ENCODE data around the gene KCTD1.

DNA sequence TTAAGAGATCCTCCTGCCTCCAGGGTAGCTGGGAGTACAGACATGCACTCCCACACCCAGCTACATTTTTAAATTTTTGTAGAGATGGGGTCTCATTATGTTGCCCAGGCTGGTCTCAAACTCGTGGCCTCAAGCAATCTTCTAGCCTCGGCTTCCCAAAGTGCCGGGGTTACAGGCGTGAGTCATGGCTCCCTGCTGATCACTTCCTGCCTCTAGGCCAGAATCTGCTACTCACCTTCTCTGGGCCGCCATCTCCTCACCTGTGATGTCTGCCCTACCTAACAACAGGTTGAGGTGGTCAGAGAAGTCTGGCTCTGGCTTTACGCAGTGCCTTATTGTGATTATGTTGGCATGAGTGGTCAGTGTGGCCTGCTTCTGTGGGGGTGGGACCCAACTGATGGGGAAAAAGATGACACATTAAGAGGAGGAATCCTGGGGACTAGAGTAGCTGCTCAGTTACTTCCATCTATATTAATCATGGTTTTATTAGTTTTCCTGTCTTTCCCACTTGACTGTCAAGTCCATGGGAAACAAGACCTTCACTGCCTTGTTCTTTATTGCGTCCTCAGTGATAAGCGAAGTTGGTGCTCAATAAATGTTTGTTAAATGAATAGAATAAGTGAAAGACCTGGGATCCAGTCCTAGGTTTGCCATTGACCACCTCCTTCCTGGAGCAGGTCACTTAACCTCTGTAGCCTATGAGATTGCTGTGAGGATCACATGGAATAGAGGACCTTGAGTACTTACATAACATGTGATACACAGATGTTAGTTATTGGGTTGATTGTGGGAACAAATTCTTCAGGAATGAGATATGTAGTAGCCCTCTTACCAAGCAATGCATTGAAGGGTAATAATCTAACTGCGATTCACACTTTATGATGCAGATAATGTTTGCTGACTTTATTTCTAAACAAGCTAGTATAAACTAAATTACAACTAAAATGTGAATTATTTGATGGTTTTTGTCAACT is 15.7 kb downstream of the KCTD1 start:
- TF ChIP-seq, protein P1, sequence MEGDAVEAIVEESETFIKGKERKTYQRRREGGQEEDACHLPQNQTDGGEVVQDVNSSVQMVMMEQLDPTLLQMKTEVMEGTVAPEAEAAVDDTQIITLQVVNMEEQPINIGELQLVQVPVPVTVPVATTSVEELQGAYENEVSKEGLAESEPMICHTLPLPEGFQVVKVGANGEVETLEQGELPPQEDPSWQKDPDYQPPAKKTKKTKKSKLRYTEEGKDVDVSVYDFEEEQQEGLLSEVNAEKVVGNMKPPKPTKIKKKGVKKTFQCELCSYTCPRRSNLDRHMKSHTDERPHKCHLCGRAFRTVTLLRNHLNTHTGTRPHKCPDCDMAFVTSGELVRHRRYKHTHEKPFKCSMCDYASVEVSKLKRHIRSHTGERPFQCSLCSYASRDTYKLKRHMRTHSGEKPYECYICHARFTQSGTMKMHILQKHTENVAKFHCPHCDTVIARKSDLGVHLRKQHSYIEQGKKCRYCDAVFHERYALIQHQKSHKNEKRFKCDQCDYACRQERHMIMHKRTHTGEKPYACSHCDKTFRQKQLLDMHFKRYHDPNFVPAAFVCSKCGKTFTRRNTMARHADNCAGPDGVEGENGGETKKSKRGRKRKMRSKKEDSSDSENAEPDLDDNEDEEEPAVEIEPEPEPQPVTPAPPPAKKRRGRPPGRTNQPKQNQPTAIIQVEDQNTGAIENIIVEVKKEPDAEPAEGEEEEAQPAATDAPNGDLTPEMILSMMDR (conservative IDR thresholded peaks at IDR 0.05; ENCODE audit: low read depth, low read length) = no peak
- no peak for TF ChIP-seq EZH2 (IDR thresholded peaks at IDR 0.05; ENCODE audit: borderline replicate concordance, low read depth, low read length, poor library complexity, severe bottlenecking)
